ENCODE results near the gene EXOC3L2. TPM values are rescaled to one million over a fixed set of nuclear protein-coding genes. Genes with fewer than 3 reads are reported as not detected.
"Not testable (repeated sequence)": the region's sequence is repeated elsewhere in the genome, so short reads cannot be mapped to it uniquely, and the experiment has no call there.

Gene EXOC3L2
- total and polyA plus RNA-seq, 7 experiments from 2014 or later, result not detected

DNA sequence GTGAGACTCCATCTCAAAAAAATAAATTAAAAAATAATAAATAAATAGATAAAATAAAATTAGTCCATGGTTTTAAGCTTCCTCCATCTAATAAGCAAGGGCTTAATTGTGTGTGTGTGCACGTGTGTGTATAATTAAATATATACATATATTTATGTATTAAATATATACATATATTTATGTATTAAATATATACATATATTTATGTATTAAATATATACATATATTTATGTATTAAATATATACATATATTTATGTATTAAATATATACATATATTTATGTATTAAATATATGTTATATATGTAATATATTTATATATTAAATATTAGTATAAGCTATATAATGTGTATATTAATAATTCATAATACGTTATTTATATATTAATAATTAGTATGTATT lies 16.2 kb downstream of the EXOC3L2 start:
- H3K4me1 Mint-ChIP-seq; H3K36me3 ChIP-seq (ENCODE audit: control insufficient read depth in 2 of 3, insufficient read depth in 3 of 3, low read length in 3 of 3); H3K4me3 ChIP-seq (ENCODE audit: low read length); H3K4me3 Mint-ChIP-seq; H3K9me3 ChIP-seq (ENCODE audit: control insufficient read depth in 2 of 3, low read length in 3 of 3); H3K27me3 ChIP-seq (ENCODE audit: control insufficient read depth in 2 of 2, insufficient read depth in 2 of 2, low read length in 2 of 2); H3K9me3 Mint-ChIP-seq; H3K36me3 Mint-ChIP-seq; H3K27ac ChIP-seq (ENCODE audit: low read depth, low read length); H3K4me1 ChIP-seq (ENCODE audit: control insufficient read depth in 2 of 2, insufficient read depth in 2 of 2, low read length in 2 of 2); intact Hi-C loops (cut with micrococcal nuclease); DNase-seq; ATAC-seq; H3K27ac Mint-ChIP-seq: not testable (repeated sequence)
- H3K27me3 Mint-ChIP-seq, result peaks cover 10 to 21% (median 18%) of the 10 kb centered on the region in 5 donors
- ChIA-PET CTCF (interaction anchor here (0.6 kb wide), 1 partner anchor 112 kb away, joined by 4 read pairs; no protein-coding TSS in a partner anchor), POLR2A (interaction anchor here (0.8 kb wide), 1 partner anchor 139 kb away, joined by 3 read pairs; no protein-coding TSS in a partner anchor)

DNA sequence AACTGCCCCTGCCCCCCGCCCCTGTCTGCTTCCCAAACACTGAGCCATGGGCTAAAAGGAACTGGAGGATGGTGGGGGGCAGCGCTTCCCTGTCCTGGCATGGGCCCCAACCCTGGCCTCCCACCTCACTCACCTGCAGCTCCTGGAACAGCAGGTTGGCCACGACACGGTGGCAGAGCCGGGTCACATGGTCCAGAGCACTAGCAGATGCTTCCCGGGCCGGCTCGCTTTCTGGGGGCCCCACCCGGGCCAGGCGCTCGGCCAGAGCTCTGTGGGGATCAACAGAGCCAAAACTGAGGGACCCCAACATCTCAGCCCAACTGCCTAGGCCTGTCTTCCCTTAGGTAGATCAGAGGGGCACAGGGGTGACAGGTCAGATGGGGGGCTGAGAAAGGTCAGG lies 20.6 kb downstream of the EXOC3L2 start:
- intact Hi-C loops (cut with micrococcal nuclease), result no loop called here
- DNase-seq (no peak), ATAC-seq (no peak)
- Histone ChIP-seq H3K27ac (ENCODE audit: low read depth, low read length) (no peak overlapping the region), H3K4me1 (ENCODE audit: control insufficient read depth in 2 of 2, insufficient read depth in 2 of 2, low read length in 2 of 2) (no peaks in the 10 kb centered on the region), H3K4me3 (ENCODE audit: low read length) (no peak overlapping the region), H3K9me3 (ENCODE audit: control insufficient read depth in 2 of 3, low read length in 3 of 3) (no peaks in the 10 kb centered on the region), H3K36me3 (ENCODE audit: control insufficient read depth in 2 of 3, insufficient read depth in 3 of 3, low read length in 3 of 3) (no peaks in the 10 kb centered on the region), H3K27me3 (ENCODE audit: control insufficient read depth in 2 of 2, insufficient read depth in 2 of 2, low read length in 2 of 2) (no peaks in the 10 kb centered on the region)
- H3K36me3 Mint-ChIP-seq, result no peaks in the 10 kb centered on the region
- no peaks in the 10 kb centered on the region for H3K4me1 Mint-ChIP-seq
- H3K27ac Mint-ChIP-seq, result no peak overlapping the region
- CTCF ChIA-PET, result no interaction called here
- POLR2A ChIA-PET, result no interaction called here
- H3K9me3 Mint-ChIP-seq, result no peaks in the 10 kb centered on the region
- H3K27me3 Mint-ChIP-seq, result peaks cover 10 to 36% (median 13%) of the 10 kb centered on the region in 5 donors
- no peak overlapping the region for H3K4me3 Mint-ChIP-seq

- H3K4me3 Mint-ChIP-seq, result no peak overlapping the region
- H3K9me3 Mint-ChIP-seq, result no peaks in the 10 kb centered on the region
- POLR2A ChIA-PET, result no interaction called here
- ATAC-seq (no peak), DNase-seq (no peak)
- H3K4me1 Mint-ChIP-seq, result no peaks in the 10 kb centered on the region
- H3K36me3 Mint-ChIP-seq, result no peaks in the 10 kb centered on the region
- Histone ChIP-seq H3K27ac (ENCODE audit: low read depth, low read length) (no peak overlapping the region), H3K36me3 (ENCODE audit: control insufficient read depth in 2 of 3, insufficient read depth in 3 of 3, low read length in 3 of 3) (no peaks in the 10 kb centered on the region), H3K27me3 (ENCODE audit: control insufficient read depth in 2 of 2, insufficient read depth in 2 of 2, low read length in 2 of 2) (no peaks in the 10 kb centered on the region), H3K4me3 (ENCODE audit: low read length) (no peak overlapping the region), H3K9me3 (ENCODE audit: control insufficient read depth in 2 of 3, low read length in 3 of 3) (no peaks in the 10 kb centered on the region), H3K4me1 (ENCODE audit: control insufficient read depth in 2 of 2, insufficient read depth in 2 of 2, low read length in 2 of 2) (no peaks in the 10 kb centered on the region)
- CTCF ChIA-PET, result no interaction called here
- intact Hi-C loops (cut with micrococcal nuclease), result no loop called here
- peaks cover 10 to 41% (median 17%) of the 10 kb centered on the region in 5 donors for H3K27me3 Mint-ChIP-seq
- no peak overlapping the region for H3K27ac Mint-ChIP-seq
Measured at GRCh38 chr19:45223879-45224278, 21.3 kb downstream of the EXOC3L2 start.

DNA sequence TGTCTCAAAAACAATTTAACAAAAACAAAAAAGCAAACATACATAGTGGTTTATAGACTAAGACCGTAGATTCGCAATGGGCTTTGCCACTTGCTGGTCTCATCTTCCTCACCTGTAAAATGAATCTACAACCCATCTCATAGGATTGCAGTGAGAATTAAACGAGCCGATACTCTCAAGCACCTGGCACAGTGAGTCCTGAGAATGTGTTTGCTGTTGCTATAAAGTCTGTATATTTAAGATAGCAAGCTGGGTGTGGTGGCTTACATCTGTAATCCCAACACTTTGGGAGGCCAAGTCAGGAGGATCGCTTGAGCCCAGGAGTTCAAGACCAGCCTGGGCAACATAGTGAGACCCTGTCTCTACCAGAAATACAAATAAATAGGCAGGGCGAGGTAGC lies 22.5 kb downstream of the EXOC3L2 start:
- H3K9me3 Mint-ChIP-seq, result no peaks in the 10 kb centered on the region
- H3K4me3 Mint-ChIP-seq, result no peak overlapping the region
- no peaks in the 10 kb centered on the region for H3K4me1 Mint-ChIP-seq
- no peak overlapping the region for H3K27ac Mint-ChIP-seq
- Histone ChIP-seq H3K36me3 (ENCODE audit: control insufficient read depth in 2 of 3, insufficient read depth in 3 of 3, low read length in 3 of 3) (no peaks in the 10 kb centered on the region), H3K27me3 (ENCODE audit: control insufficient read depth in 2 of 2, insufficient read depth in 2 of 2, low read length in 2 of 2) (no peaks in the 10 kb centered on the region), H3K4me1 (ENCODE audit: control insufficient read depth in 2 of 2, insufficient read depth in 2 of 2, low read length in 2 of 2) (no peaks in the 10 kb centered on the region), H3K9me3 (ENCODE audit: control insufficient read depth in 2 of 3, low read length in 3 of 3) (no peaks in the 10 kb centered on the region), H3K4me3 (ENCODE audit: low read length) (no peak overlapping the region), H3K27ac (ENCODE audit: low read depth, low read length) (no peak overlapping the region)
- CTCF ChIA-PET, result interaction anchor here (0.6 kb wide), 1 partner anchor 20 kb away, joined by 3 read pairs; no protein-coding TSS in a partner anchor
- ATAC-seq, result no peak
- intact Hi-C loops (cut with micrococcal nuclease), result no loop called here
- H3K27me3 Mint-ChIP-seq, result peaks cover 15 to 50% (median 23%) of the 10 kb centered on the region in 5 donors
- POLR2A ChIA-PET, result no interaction called here
- H3K36me3 Mint-ChIP-seq, result no peaks in the 10 kb centered on the region
- no peak for DNase-seq

DNA sequence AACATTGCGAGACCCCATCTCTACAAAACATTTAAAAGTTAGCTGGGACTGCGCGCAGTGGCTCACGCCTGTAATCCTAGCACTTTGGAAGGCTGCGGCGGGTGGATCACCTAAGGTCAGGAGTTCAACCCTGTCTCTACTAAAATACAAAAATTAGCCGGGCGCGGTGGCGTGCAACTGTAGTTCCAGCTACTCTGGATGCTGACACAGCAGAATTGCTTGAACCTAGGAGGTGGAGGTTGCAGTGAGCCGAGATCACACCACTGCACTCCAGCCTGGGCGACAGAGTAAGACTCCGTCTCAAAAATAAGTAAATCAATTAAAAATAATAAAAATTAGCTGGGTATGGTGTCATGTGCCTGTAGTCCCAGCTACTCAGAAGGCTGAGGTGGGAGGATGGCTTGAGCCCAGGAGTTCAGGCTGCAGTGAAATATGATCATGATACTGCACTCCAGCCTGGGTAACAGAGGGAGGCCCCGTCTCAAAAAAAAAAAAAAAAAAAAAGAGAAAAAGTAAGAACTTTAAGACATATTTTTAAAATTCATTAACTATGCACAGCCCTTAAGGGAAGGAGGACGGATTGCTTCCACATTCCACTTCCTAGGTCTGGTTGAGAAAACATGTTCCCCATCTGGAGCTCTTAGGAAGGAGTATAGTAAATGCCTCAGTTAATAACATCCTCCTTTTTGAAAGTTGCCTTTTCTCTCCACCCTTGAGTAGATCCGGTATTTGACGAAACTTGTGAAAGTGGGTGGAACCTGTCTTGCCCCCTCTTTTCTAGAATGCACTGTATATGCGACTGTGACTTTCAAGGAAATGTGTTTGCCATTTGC lies 26.1 kb downstream of the EXOC3L2 start:
- no peaks in the 10 kb centered on the region for H3K9me3 ChIP-seq (ENCODE audit: control insufficient read depth in 2 of 3, low read length in 3 of 3)
- no peaks in the 10 kb centered on the region for H3K4me1 ChIP-seq (ENCODE audit: control insufficient read depth in 2 of 2, insufficient read depth in 2 of 2, low read length in 2 of 2)
- ATAC-seq (no peak), DNase-seq (no peak)
- H3K4me3 Mint-ChIP-seq, result no peak overlapping the region
- H3K4me1 Mint-ChIP-seq, result peaks cover 0 to 7% (median 2%) of the 10 kb centered on the region in 7 donors
- ChIA-PET CTCF (no interaction called here), POLR2A (no interaction called here)
- H3K36me3 ChIP-seq (ENCODE audit: control insufficient read depth in 2 of 3, insufficient read depth in 3 of 3, low read length in 3 of 3), result no peaks in the 10 kb centered on the region
- H3K27ac Mint-ChIP-seq, result peak overlapping the region in 1 of 9 donors; percentile 69
- no peak overlapping the region for H3K4me3 ChIP-seq (ENCODE audit: low read length)
- H3K27me3 Mint-ChIP-seq, result peaks cover 34 to 73% (median 48%) of the 10 kb centered on the region in 5 donors
- no peaks in the 10 kb centered on the region for H3K27me3 ChIP-seq (ENCODE audit: control insufficient read depth in 2 of 2, insufficient read depth in 2 of 2, low read length in 2 of 2)
- peaks cover 0 to 1% (median 0%) of the 10 kb centered on the region in 11 donors for H3K9me3 Mint-ChIP-seq
- no peaks in the 10 kb centered on the region for H3K36me3 Mint-ChIP-seq
- intact Hi-C loops (cut with micrococcal nuclease), result no loop called here
- no peak overlapping the region for H3K27ac ChIP-seq (ENCODE audit: low read depth, low read length)

DNA sequence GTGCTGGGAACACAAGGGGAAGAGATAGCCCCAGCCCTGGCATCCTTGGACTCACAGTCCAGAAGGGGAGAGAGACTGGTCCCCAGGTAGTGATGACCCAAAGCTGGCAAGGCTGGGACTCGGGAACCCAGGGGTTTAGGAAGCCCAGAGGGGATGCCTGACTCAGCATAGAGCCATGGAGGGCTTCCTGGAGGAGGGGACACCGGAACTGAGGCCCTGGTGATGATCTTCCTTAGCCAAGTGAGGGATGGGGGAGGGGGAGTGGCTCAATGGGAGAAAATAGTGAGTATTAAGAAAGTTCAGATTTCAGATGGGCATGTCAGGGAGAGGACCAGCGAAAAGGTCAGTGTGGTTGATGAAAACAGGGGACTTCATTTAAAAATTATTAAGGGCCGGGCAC lies 26.8 kb downstream of the EXOC3L2 start:
- Histone ChIP-seq H3K36me3 (ENCODE audit: control insufficient read depth in 2 of 3, insufficient read depth in 3 of 3, low read length in 3 of 3) (no peaks in the 10 kb centered on the region), H3K27me3 (ENCODE audit: control insufficient read depth in 2 of 2, insufficient read depth in 2 of 2, low read length in 2 of 2) (no peaks in the 10 kb centered on the region), H3K4me1 (ENCODE audit: control insufficient read depth in 2 of 2, insufficient read depth in 2 of 2, low read length in 2 of 2) (no peaks in the 10 kb centered on the region), H3K4me3 (ENCODE audit: low read length) (no peak overlapping the region), H3K9me3 (ENCODE audit: control insufficient read depth in 2 of 3, low read length in 3 of 3) (no peaks in the 10 kb centered on the region), H3K27ac (ENCODE audit: low read depth, low read length) (no peak overlapping the region)
- H3K27me3 Mint-ChIP-seq, result peaks cover 41 to 71% (median 52%) of the 10 kb centered on the region in 5 donors
- H3K36me3 Mint-ChIP-seq, result no peaks in the 10 kb centered on the region
- ATAC-seq (no peak), DNase-seq (no peak)
- no peak overlapping the region for H3K4me3 Mint-ChIP-seq
- H3K27ac Mint-ChIP-seq, result peak overlapping the region in 1 of 9 donors; percentile 69
- intact Hi-C loops (cut with micrococcal nuclease), result no loop called here
- CTCF ChIA-PET, result no interaction called here
- H3K9me3 Mint-ChIP-seq, result peaks cover 0 to 2% (median 0%) of the 10 kb centered on the region in 11 donors
- H3K4me1 Mint-ChIP-seq, result peaks cover 0 to 7% (median 2%) of the 10 kb centered on the region in 7 donors
- POLR2A ChIA-PET, result no interaction called here

DNA sequence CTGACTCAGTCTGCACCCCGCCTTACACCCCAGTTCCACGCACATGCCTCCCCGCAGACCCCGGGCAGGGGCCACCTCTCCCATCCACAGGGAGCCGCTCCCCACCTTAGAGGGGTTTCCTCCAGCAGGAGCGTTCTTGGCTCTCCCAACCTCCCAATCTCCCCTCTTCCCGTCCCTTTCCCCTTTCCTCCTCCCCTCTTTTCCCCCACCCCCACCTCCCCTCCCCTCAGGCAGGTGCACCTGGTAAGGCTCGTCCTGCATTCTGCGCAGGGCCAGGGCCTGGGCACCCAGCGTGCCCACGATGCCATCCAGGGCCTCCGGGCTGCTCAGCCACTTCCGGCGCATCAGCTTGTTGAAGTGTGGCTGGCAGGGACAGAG lies 27.3 kb downstream of the EXOC3L2 start:
- H3K4me1 Mint-ChIP-seq, result peaks cover 0 to 7% (median 2%) of the 10 kb centered on the region in 7 donors
- peaks cover 0 to 2% (median 0%) of the 10 kb centered on the region in 11 donors for H3K9me3 Mint-ChIP-seq
- no peaks in the 10 kb centered on the region for H3K36me3 ChIP-seq (ENCODE audit: control insufficient read depth in 2 of 3, insufficient read depth in 3 of 3, low read length in 3 of 3)
- H3K4me3 ChIP-seq (ENCODE audit: low read length), result no peak overlapping the region
- peaks cover 42 to 74% (median 54%) of the 10 kb centered on the region in 5 donors for H3K27me3 Mint-ChIP-seq
- DNase-seq, result no peak
- no peak overlapping the region for H3K4me3 Mint-ChIP-seq
- H3K9me3 ChIP-seq (ENCODE audit: control insufficient read depth in 2 of 3, low read length in 3 of 3), result no peaks in the 10 kb centered on the region
- H3K27ac ChIP-seq (ENCODE audit: low read depth, low read length), result no peak overlapping the region
- ATAC-seq, result no peak
- no peaks in the 10 kb centered on the region for H3K4me1 ChIP-seq (ENCODE audit: control insufficient read depth in 2 of 2, insufficient read depth in 2 of 2, low read length in 2 of 2)
- H3K36me3 Mint-ChIP-seq, result no peaks in the 10 kb centered on the region
- CTCF ChIA-PET, result no interaction called here
- POLR2A ChIA-PET, result no interaction called here
- no peaks in the 10 kb centered on the region for H3K27me3 ChIP-seq (ENCODE audit: control insufficient read depth in 2 of 2, insufficient read depth in 2 of 2, low read length in 2 of 2)
- intact Hi-C loops (cut with micrococcal nuclease), result no loop called here
- no peak overlapping the region for H3K27ac Mint-ChIP-seq
